ENCODE data around the gene NLK.

- TF ChIP-seq, protein P1, sequence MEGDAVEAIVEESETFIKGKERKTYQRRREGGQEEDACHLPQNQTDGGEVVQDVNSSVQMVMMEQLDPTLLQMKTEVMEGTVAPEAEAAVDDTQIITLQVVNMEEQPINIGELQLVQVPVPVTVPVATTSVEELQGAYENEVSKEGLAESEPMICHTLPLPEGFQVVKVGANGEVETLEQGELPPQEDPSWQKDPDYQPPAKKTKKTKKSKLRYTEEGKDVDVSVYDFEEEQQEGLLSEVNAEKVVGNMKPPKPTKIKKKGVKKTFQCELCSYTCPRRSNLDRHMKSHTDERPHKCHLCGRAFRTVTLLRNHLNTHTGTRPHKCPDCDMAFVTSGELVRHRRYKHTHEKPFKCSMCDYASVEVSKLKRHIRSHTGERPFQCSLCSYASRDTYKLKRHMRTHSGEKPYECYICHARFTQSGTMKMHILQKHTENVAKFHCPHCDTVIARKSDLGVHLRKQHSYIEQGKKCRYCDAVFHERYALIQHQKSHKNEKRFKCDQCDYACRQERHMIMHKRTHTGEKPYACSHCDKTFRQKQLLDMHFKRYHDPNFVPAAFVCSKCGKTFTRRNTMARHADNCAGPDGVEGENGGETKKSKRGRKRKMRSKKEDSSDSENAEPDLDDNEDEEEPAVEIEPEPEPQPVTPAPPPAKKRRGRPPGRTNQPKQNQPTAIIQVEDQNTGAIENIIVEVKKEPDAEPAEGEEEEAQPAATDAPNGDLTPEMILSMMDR (IDR thresholded peaks at IDR 0.05; ENCODE audit: extremely low read depth in 1 of 2, insufficient read depth in 1 of 2, low read depth in 1 of 2, low read length in 2 of 2), result no peak
- no peak for TF ChIP-seq MYC (IDR thresholded peaks at IDR 0.05; ENCODE audit: low read depth, low read length)
- no peak for TF ChIP-seq EZH2 (IDR thresholded peaks at IDR 0.05; ENCODE audit: borderline replicate concordance, low read depth, low read length, severe bottlenecking)
- no peak for TF ChIP-seq POLR2A (IDR thresholded peaks at IDR 0.05; ENCODE audit: low read depth, low read length)
- TF ChIP-seq FOS (IDR thresholded peaks at IDR 0.05; ENCODE audit: borderline replicate concordance, insufficient read depth, low read length), result no peak
Observed at GRCh38 chr17:28151001-28151400, 108.5 kb downstream of the NLK start.

Measured in endothelial cell of umbilical vein (primary cell).